Sigmoid colon (tissue), 4 donors: ENCODE data around the gene GRIK3.

Source experiments
- CTCF ChIP-seq, 4 experiments: fragments of 450-650 bp in 3 of 4; fragments of 200-600 bp in 1 of 4; IDR thresholded peaks; one replicate each; pipeline ENCODE4 v1.5.1; 2016 to 2019; ENCODE audit warnings: antibody characterized with exemption in 4 of 4, mild to moderate bottlenecking in 3 of 4, moderate library complexity in 2 of 4
- EP300 ChIP-seq, 4 donors: sonication (generic); formaldehyde crosslinking; IDR thresholded peaks; one replicate each; pipeline ENCODE4 v1.6.1; 2017; ENCODE audit warnings: antibody characterized with exemption in 4 of 4
- POLR2A ChIP-seq, 2 donors: fragments of 450-650 bp; IDR thresholded peaks; one replicate each; pipeline ENCODE4 v1.6.1; 2016; ENCODE audit warnings: antibody characterized with exemption in 2 of 2, mild to moderate bottlenecking in 2 of 2, moderate library complexity in 2 of 2
- POLR2AphosphoS5 ChIP-seq, 4 donors: sonication (generic); formaldehyde crosslinking; IDR thresholded peaks; one replicate each; pipeline ENCODE4 v1.6.1; 2017; ENCODE audit warnings: antibody characterized with exemption in 4 of 4

- TF ChIP-seq CTCF (IDR thresholded peaks at IDR 0.05): no peak
- no peak for TF ChIP-seq EP300 (IDR thresholded peaks at IDR 0.05)
- TF ChIP-seq POLR2A (IDR thresholded peaks at IDR 0.05): no peak
- TF ChIP-seq POLR2AphosphoS5 (IDR thresholded peaks at IDR 0.05): no peak
These were observed 151.6 kb downstream of the GRIK3 start for GRCh38 chr1:36882536-36883285.
